H1 (cell line): ENCODE data around the gene CLDN4. TPM values are rescaled to one million over a fixed set of nuclear protein-coding genes. Genes with fewer than 3 reads are reported as not detected.

Source experiments
- CTCF ChIA-PET: fragments of 300-600 bp; sonication (Branson Sonifier 250); formaldehyde crosslinking; loops from one replicate; lab custom pipeline; 2021; ENCODE audit not compliant: partially characterized antibody; lab: Charles Lee
- POLR2A ChIA-PET: fragments of 300-600 bp; sonication (Branson Sonifier 250); formaldehyde crosslinking; loops from one replicate; lab custom pipeline; 2021; ENCODE audit warnings: inconsistent platforms; ENCODE audit not compliant: partially characterized antibody; lab: Charles Lee
- DNase-seq, 2 experiments: peaks; one replicate each; pipeline versions ENCODE4 v3.0.0 to v3.0.0-alpha.2; 2010 to 2022; ENCODE audit warnings: low spot score in 2 of 2, low read depth in 1 of 2, mixed read lengths in 1 of 2
- FAIRE-seq: peaks from 2 replicates; lab custom pipeline; 2011; peaks lifted over from hg19 to GRCh38; lab: Jason Lieb, UNC
- H2AFZ ChIP-seq: 2 replicates; pipeline ENCODE4 v1.8.1; 2012; ENCODE audit warnings: low read length, inconsistent platforms
- H2AK5ac ChIP-seq: 2 replicates; pipeline ENCODE4 v1.6.1; 2013; ENCODE audit warnings: low read depth, low read length
- H2BK120ac ChIP-seq: replicated peaks from 2 replicates; pipeline ENCODE3; 2013; ENCODE audit warnings: low read depth, low read length, inconsistent platforms
- H2BK12ac ChIP-seq: 2 replicates; pipeline ENCODE4 v1.6.1; 2013; ENCODE audit warnings: low read depth, low read length
- H2BK15ac ChIP-seq: 2 replicates; pipeline ENCODE4 v1.6.1; 2013; ENCODE audit warnings: low read length
- H2BK20ac ChIP-seq: 2 replicates; pipeline ENCODE4 v1.6.1; 2013; ENCODE audit warnings: low read length
- H2BK5ac ChIP-seq: 2 replicates; pipeline ENCODE4 v1.6.1; 2013; ENCODE audit warnings: low read depth, low read length
- H3K14ac ChIP-seq: 2 replicates; pipeline ENCODE4 v1.6.1; 2013; ENCODE audit warnings: inconsistent platforms; ENCODE audit not compliant: insufficient read length
- H3K18ac ChIP-seq: 2 replicates; pipeline ENCODE4 v1.6.1; 2013; ENCODE audit warnings: low read length; ENCODE audit errors: extremely low read depth
- H3K23ac ChIP-seq: 2 replicates; pipeline ENCODE4 v1.6.1; 2013; ENCODE audit warnings: inconsistent platforms; ENCODE audit not compliant: insufficient read length
- H3K23me2 ChIP-seq: 2 replicates; pipeline ENCODE4 v1.6.1; 2013; ENCODE audit warnings: low read depth, low read length
- H3K27ac ChIP-seq: 2 replicates; pipeline ENCODE4 v1.6.1; 2011; ENCODE audit warnings: low read depth, low read length, inconsistent platforms
- H3K27me3 ChIP-seq, 4 experiments: replicated peaks in 1 of 4; 1 replicate in 1 of 4; 2 replicates in 3 of 4; pipeline versions ENCODE4 v1.6.1 to v1.8.1; 2011 to 2013; ENCODE audit warnings: low read length in 3 of 4, mild to moderate bottlenecking in 3 of 4, inconsistent platforms in 2 of 4, mixed read lengths in 2 of 4, moderate library complexity in 1 of 4; ENCODE audit not compliant: control insufficient read depth in 3 of 4, insufficient read depth in 3 of 4; ENCODE audit errors: extremely low read depth in 1 of 4
- H3K36me3 ChIP-seq, 4 experiments: 2 replicates each; pipeline versions ENCODE4 v1.6.1 to v1.8.1; 2011 to 2013; ENCODE audit warnings: mild to moderate bottlenecking in 4 of 4, low read length in 3 of 4, moderate library complexity in 2 of 4, control low read depth in 1 of 4, inconsistent platforms in 1 of 4; ENCODE audit not compliant: insufficient read depth in 4 of 4, control insufficient read depth in 2 of 4
- H3K4ac ChIP-seq: replicated peaks from 2 replicates; pipeline ENCODE3; 2013; ENCODE audit warnings: low read length, low read depth, mixed read lengths, inconsistent platforms; ENCODE audit not compliant: insufficient read length
- H3K4me1 ChIP-seq, 4 experiments: replicated peaks in 1 of 4; 1 replicate in 1 of 4; 2 replicates in 3 of 4; pipeline versions ENCODE4 v1.6.1 to v1.8.1; 2011 to 2013; ENCODE audit warnings: low read length in 3 of 4, inconsistent platforms in 2 of 4, mixed read lengths in 1 of 4; ENCODE audit not compliant: insufficient read depth in 4 of 4, control insufficient read depth in 3 of 4
- H3K4me2 ChIP-seq, 2 experiments: 2 replicates each; pipeline versions ENCODE4 v1.6.1 to v1.8.1; 2011 to 2013; ENCODE audit warnings: low read depth in 2 of 2, low read length in 2 of 2, control low read depth in 1 of 2, inconsistent platforms in 1 of 2, mild to moderate bottlenecking in 1 of 2; ENCODE audit not compliant: insufficient read depth in 1 of 2
- H3K4me3 ChIP-seq, 4 experiments: fragments of 200-600, 300-600 bp in 1 of 4; sonication (generic), shearing (Covaris generic), sonication (Bioruptor Twin) in 1 of 4; 2 replicates each; pipeline versions ENCODE4 v1.5.1 to v1.8.1; 2011 to 2016; ENCODE audit warnings: low read length in 4 of 4, low read depth in 3 of 4, control low read depth in 2 of 4, inconsistent platforms in 2 of 4, mild to moderate bottlenecking in 2 of 4, mixed read lengths in 1 of 4, moderate library complexity in 1 of 4; ENCODE audit not compliant: insufficient read depth in 2 of 4; ENCODE audit errors: extremely low read depth in 1 of 4
- H3K56ac ChIP-seq: replicated peaks from 2 replicates; pipeline ENCODE3; 2013; ENCODE audit warnings: low read depth, mild to moderate bottlenecking, mixed read lengths, low read length, inconsistent platforms; ENCODE audit not compliant: insufficient read length
- H3K79me1 ChIP-seq: 2 replicates; pipeline ENCODE4 v1.6.1; 2013; ENCODE audit warnings: low read depth, low read length, control low read depth
- H3K79me2 ChIP-seq, 2 experiments: 2 replicates each; pipeline versions ENCODE4 v1.6.1 to v1.8.1; 2012 to 2013; ENCODE audit warnings: low read length in 2 of 2, mild to moderate bottlenecking in 2 of 2, inconsistent platforms in 1 of 2; ENCODE audit not compliant: insufficient read depth in 2 of 2, control insufficient read depth in 1 of 2
- H3K9ac ChIP-seq, 4 experiments: replicated peaks in 1 of 4; 1 replicate in 1 of 4; 2 replicates in 3 of 4; pipeline versions ENCODE4 v1.6.1 to v1.8.1; 2011 to 2013; ENCODE audit warnings: low read depth in 3 of 4, low read length in 3 of 4, control low read depth in 2 of 4, mild to moderate bottlenecking in 2 of 4, moderate library complexity in 2 of 4, inconsistent platforms in 1 of 4; ENCODE audit errors: extremely low read depth in 1 of 4
- H3K9me3 ChIP-seq, 2 experiments: 2 replicates each; pipeline versions ENCODE4 v1.6.1 to v1.8.1; 2012 to 2013; ENCODE audit warnings: mild to moderate bottlenecking in 2 of 2, moderate library complexity in 2 of 2, control low read depth in 1 of 2, inconsistent platforms in 1 of 2, low read depth in 1 of 2, low read length in 1 of 2, mixed read lengths in 1 of 2; ENCODE audit not compliant: insufficient read depth in 2 of 2
- H4K20me1 ChIP-seq, 2 experiments: replicated peaks in 1 of 2; 2 replicates each; pipeline versions ENCODE3 to v1.8.1; 2011 to 2013; ENCODE audit warnings: inconsistent platforms in 2 of 2, low read length in 2 of 2, mild to moderate bottlenecking in 1 of 2; ENCODE audit not compliant: insufficient read depth in 2 of 2, control insufficient read depth in 1 of 2
- H4K5ac ChIP-seq: 2 replicates; pipeline ENCODE4 v1.6.1; 2013; ENCODE audit warnings: low read length, low read depth, mixed read lengths, inconsistent platforms; ENCODE audit not compliant: insufficient read length
- H4K8ac ChIP-seq: 2 replicates; pipeline ENCODE4 v1.8.0; 2013; ENCODE audit warnings: mild to moderate bottlenecking, moderate library complexity, low read length, inconsistent platforms; ENCODE audit not compliant: insufficient read depth; ENCODE audit errors: extremely low read depth
- H4K91ac ChIP-seq: replicated peaks from 2 replicates; pipeline ENCODE3; 2013; ENCODE audit warnings: low read length, mixed read lengths, inconsistent platforms; ENCODE audit not compliant: insufficient read length
- CTBP2 ChIP-seq: IDR thresholded peaks from 2 replicates; pipeline ENCODE4 v1.7.0; 2011; ENCODE audit warnings: borderline replicate concordance, mild to moderate bottlenecking, moderate library complexity, mixed read lengths, low read length; ENCODE audit not compliant: insufficient read depth, insufficient read length
- EGR1 ChIP-seq: IDR thresholded peaks from 2 replicates; pipeline ENCODE4 v1.6.1; 2011; ENCODE audit warnings: low read depth, low read length, borderline replicate concordance
- FOSL1 ChIP-seq: IDR thresholded peaks from 2 replicates; pipeline ENCODE4 v1.6.1; 2011; ENCODE audit warnings: mild to moderate bottlenecking, low read depth, low read length, moderate library complexity; ENCODE audit not compliant: insufficient read depth
- HDAC2 ChIP-seq, 2 experiments: fragments of 300-600 bp in 1 of 2; sonication (generic) in 1 of 2; IDR thresholded peaks; 2 replicates each; pipeline ENCODE4 v1.6.1; 2011 to 2012; ENCODE audit warnings: low read depth in 2 of 2, low read length in 2 of 2, mild to moderate bottlenecking in 2 of 2, moderate library complexity in 2 of 2, borderline replicate concordance in 1 of 2, inconsistent platforms in 1 of 2
- JUN ChIP-seq: IDR thresholded peaks from 2 replicates; pipeline ENCODE4 v1.6.1; 2011; ENCODE audit warnings: low read depth, mild to moderate bottlenecking, improper control_type of control experiment, low read length
- JUND ChIP-seq: IDR thresholded peaks from 2 replicates; pipeline ENCODE4 v1.6.1; 2011; ENCODE audit warnings: mild to moderate bottlenecking, improper control_type of control experiment, low read length
- KDM1A ChIP-seq: fragments of 200-600, 300-600 bp; sonication (generic); IDR thresholded peaks from 2 replicates; pipeline ENCODE4 v1.7.1; 2016; ENCODE audit warnings: mild to moderate bottlenecking, low read length, borderline replicate concordance
- MAFK ChIP-seq: IDR thresholded peaks from 2 replicates; pipeline ENCODE4 v1.6.1; 2012; ENCODE audit warnings: low read depth, mild to moderate bottlenecking, improper control_type of control experiment, low read length
- RFX5 ChIP-seq: IDR thresholded peaks from 2 replicates; pipeline ENCODE4 v1.6.1; 2011; ENCODE audit warnings: low read depth, low read length, improper control_type of control experiment, borderline replicate concordance
- SIRT6 ChIP-seq: IDR thresholded peaks from one replicate; pipeline ENCODE4 v1.7.1; 2012; ENCODE audit warnings: low read length, inconsistent platforms
- SIX5 ChIP-seq: IDR thresholded peaks from 2 replicates; pipeline ENCODE4 v1.6.1; 2011; ENCODE audit warnings: mild to moderate bottlenecking, low read depth, low read length
- SP4 ChIP-seq: IDR thresholded peaks from 2 replicates; pipeline ENCODE4 v1.6.1; 2012; ENCODE audit warnings: low read length, inconsistent platforms
- TEAD4 ChIP-seq: IDR thresholded peaks from 2 replicates; pipeline ENCODE4 v1.6.1; 2012; ENCODE audit warnings: low read depth, low read length, inconsistent platforms, mixed read lengths
- USF2 ChIP-seq: IDR thresholded peaks from 2 replicates; pipeline ENCODE4 v1.6.1; 2011; ENCODE audit warnings: low read length, improper control_type of control experiment
- WGBS, 2 experiments: shearing (Covaris generic) in 1 of 2; methylation state at CpG; one replicate each; pipeline versions ENCODE4 v1.1.6 to v1.1.7; 2013 to 2015; ENCODE audit warnings: low lambda C conversion rate in 2 of 2, mixed read lengths in 2 of 2, inconsistent platforms in 1 of 2, low coverage in 1 of 2, missing lambda C conversion rate in 1 of 2; ENCODE audit not compliant: insufficient replicate concordance in 2 of 2, insufficient coverage in 1 of 2, insufficient read length in 1 of 2; ENCODE audit errors: extremely low coverage in 1 of 2, missing lambda C conversion rate in 1 of 2; 5-methylcytosine and 5-hydroxymethylcytosine counted together
- polyA plus RNA-seq, 7 experiments: library from polyadenylated mRNA; depleted of rRNA in 3 of 7; stranded (reverse) in 5 of 7; unstranded in 2 of 7; fragments of >200 nt in 5 of 7; fragments of 200-250 nt in 2 of 7; gene quantifications; 1 replicate in 5 of 7; 2 replicates in 1 of 7; 4 replicates in 1 of 7; pipeline versions ENCODE4 v1.2.1 to v1.2.3, GENCODE V29; 2011 to 2013; ENCODE audit warnings: missing spikeins in 2 of 7, mixed read lengths in 2 of 7
- total RNA-seq: library from RNA; stranded (reverse); fragmentation: NEBNext Ultra II Directional; extraction: Animal tissue kit (Norgen Biotek cat#: 25700); gene quantifications from 2 replicates; pipeline ENCODE4 v1.2.1, GENCODE V29; 2021

CLDN4 gene
- total and polyA plus RNA-seq, 2 of the 8 experiments (the other 6 are each of a cell fraction or from before 2014, with no cell fraction given): 28.0 to 69.3 TPM

DNA sequence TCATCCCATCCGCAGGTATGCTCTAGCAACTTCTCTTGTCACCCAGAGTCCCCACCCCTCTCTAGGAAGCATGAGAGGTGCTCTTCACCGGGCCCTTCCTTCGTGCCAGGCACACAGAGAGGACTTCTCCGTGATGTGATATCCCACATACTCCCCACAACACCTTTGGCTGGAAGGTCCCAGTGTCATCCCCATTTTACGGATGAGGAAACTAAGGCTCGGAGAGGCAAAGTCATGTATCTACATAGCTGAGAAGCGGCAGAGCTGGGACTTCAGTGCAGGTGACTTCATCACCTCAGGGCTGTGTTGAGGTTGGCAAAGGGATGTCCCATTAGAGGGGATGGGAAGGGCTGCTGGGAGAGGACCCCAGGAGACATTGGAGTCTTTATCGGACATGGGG lies 45.6 kb downstream of the CLDN4 start:
- no peak overlapping the region for H3K4me3 ChIP-seq
- no peaks in the 10 kb centered on the region for H3K79me2 ChIP-seq
- DNase-seq (no peak), FAIRE-seq (no peak)
- no peak overlapping the region for H2BK15ac ChIP-seq
- H2AFZ ChIP-seq: no peak overlapping the region
- H3K4me1 ChIP-seq: peaks cover 0 to 2% (median under 1%) of the 10 kb centered on the region in 4 experiments; a peak in 3 of 7 replicates
- H2BK12ac ChIP-seq: no peak overlapping the region
- no peaks in the 10 kb centered on the region for H3K9me3 ChIP-seq
- no peak overlapping the region for H3K9ac ChIP-seq
- H3K18ac ChIP-seq: no peak overlapping the region
- POLR2A ChIA-PET: interaction anchor here (1.0 kb wide), 1 partner anchor 45 kb away, joined by 3 read pairs; no protein-coding TSS in a partner anchor
- H2BK20ac ChIP-seq: no peak overlapping the region
- H3K23me2 ChIP-seq: no peaks in the 10 kb centered on the region
- H4K5ac ChIP-seq: no peak overlapping the region
- no peak overlapping the region for H3K4ac ChIP-seq
- no peak overlapping the region for H3K56ac ChIP-seq
- no peak overlapping the region for H2BK5ac ChIP-seq
- H3K27ac ChIP-seq: no peak overlapping the region
- CTCF ChIA-PET: interaction anchor here (1.5 to 6.5 kb wide), 2 partner anchors 10 to 150 kb away, joined by 4 to 34 read pairs; partner anchors contain the start of gene ELN
- no peaks in the 10 kb centered on the region for H3K27me3 ChIP-seq
- no peak overlapping the region for H3K14ac ChIP-seq
- no peak overlapping the region for H2AK5ac ChIP-seq
- no peak overlapping the region for H2BK120ac ChIP-seq
- WGBS, 2 experiments: 95% methylated on average over 8 of the region's 8 CpGs; no CpG with 5 or more reads in 1 of the 2 experiments
- H4K91ac ChIP-seq: no peak overlapping the region
- H3K23ac ChIP-seq: no peak overlapping the region
- H3K79me1 ChIP-seq: no peaks in the 10 kb centered on the region
- no peak overlapping the region for H3K4me2 ChIP-seq
- no peak overlapping the region for H4K8ac ChIP-seq
- H4K20me1 ChIP-seq: no peaks in the 10 kb centered on the region
- no peaks in the 10 kb centered on the region for H3K36me3 ChIP-seq
- TF ChIP-seq KDM1A: no peak
- TF ChIP-seq HDAC2 (IDR thresholded peaks at IDR 0.05; ENCODE audit: borderline replicate concordance in 1 of 2, low read depth in 2 of 2, low read length in 2 of 2): no peak
- TF ChIP-seq MAFK: no peak
- no peak for TF ChIP-seq SIX5
- TF ChIP-seq SP4: no peak
- TF ChIP-seq RFX5: no peak
- TF ChIP-seq JUN: no peak
- TF ChIP-seq SIRT6: no peak
- no peak for TF ChIP-seq FOSL1
- TF ChIP-seq JUND: no peak
- no peak for TF ChIP-seq TEAD4
- no peak for TF ChIP-seq CTBP2
- TF ChIP-seq EGR1: no peak
- TF ChIP-seq USF2: no peak
